Esophagus (tissue), 2 donors: Measurements from ENCODE around the gene GCNT2. TPM values are rescaled to one million over a fixed set of nuclear protein-coding genes. Genes with fewer than 3 reads are reported as not detected.
A peak's percentile ranks its signal among the peaks of the same experiment; 100 is the strongest.
"Not testable (repeated sequence)": the region's sequence is repeated elsewhere in the genome, so short reads cannot be mapped to it uniquely, and the experiment has no call there.

Source experiments
- H3K27ac ChIP-seq, 2 donors: one replicate each; pipeline ENCODE4 v1.5.1; 2013; ENCODE audit warnings: low read depth in 2 of 2, mild to moderate bottlenecking in 2 of 2, inconsistent platforms in 1 of 2, low read length in 1 of 2, moderate library complexity in 1 of 2
- H3K27me3 ChIP-seq, 2 donors: one replicate each; pipeline ENCODE4 v1.6.1; 2013; ENCODE audit warnings: low read length in 2 of 2, control low read depth in 1 of 2, mild to moderate bottlenecking in 1 of 2; ENCODE audit not compliant: insufficient read depth in 2 of 2, control insufficient read depth in 1 of 2
- H3K36me3 ChIP-seq, 2 donors: one replicate each; pipeline ENCODE4 v1.6.1; 2013; ENCODE audit warnings: low read length in 1 of 2; ENCODE audit not compliant: control insufficient read depth in 2 of 2, insufficient read depth in 2 of 2
- H3K4me1 ChIP-seq, 2 donors: one replicate each; pipeline ENCODE4 v1.6.1; 2013; ENCODE audit warnings: low read length in 1 of 2; ENCODE audit not compliant: control insufficient read depth in 2 of 2, insufficient read depth in 2 of 2
- H3K4me3 ChIP-seq, 2 donors: one replicate each; pipeline ENCODE4 v1.5.1; 2013; ENCODE audit warnings: low read length in 2 of 2, mild to moderate bottlenecking in 2 of 2, low read depth in 1 of 2, moderate library complexity in 1 of 2
- H3K9me3 ChIP-seq, 2 donors: one replicate each; pipeline ENCODE4 v1.6.1; 2013; ENCODE audit warnings: mild to moderate bottlenecking in 2 of 2, low read depth in 1 of 2, low read length in 1 of 2, moderate library complexity in 1 of 2; ENCODE audit not compliant: control insufficient read depth in 2 of 2, insufficient read depth in 1 of 2
- WGBS, 2 donors: extraction: QIAGEN DNeasy Blood & Tissue Kit; methylation state at CpG; one replicate each; pipeline ENCODE4 v1.1.7; 2013; 5-methylcytosine and 5-hydroxymethylcytosine counted together
- polyA plus RNA-seq, 2 donors: library from polyadenylated mRNA; stranded (reverse); fragments of 200-250 nt; gene quantifications; one replicate each; pipeline ENCODE4 v1.2.3, GENCODE V29; 2013
- donor health status: healthy with polysubstance abuse.
- donor health status: Bipolar disorder and iron deficiency.

The GCNT2 gene
- polyA plus RNA-seq, 2 donors, result 3.0 to 3.1 TPM

DNA sequence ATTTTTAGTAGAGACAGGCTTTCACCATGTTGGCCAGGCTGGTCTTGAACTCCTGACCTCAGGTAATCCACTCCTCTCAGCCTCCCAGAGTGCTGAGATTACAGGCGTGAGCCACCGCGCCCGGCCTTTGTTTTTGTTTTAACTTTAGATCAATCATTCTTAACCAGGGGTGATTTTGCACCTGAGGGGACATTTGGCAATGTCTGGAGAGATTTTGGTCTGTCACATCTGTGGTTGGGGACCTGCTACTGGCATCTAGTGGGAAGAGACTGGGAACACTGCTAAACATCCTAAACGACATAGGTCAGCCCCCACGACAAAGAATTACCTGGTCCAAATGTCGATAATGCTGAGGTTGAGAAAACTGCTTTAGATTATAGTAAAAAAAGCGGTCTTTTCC, 91.0 kb downstream of the GCNT2 start:
- 86% methylated on average over 8 of the region's 8 CpGs for WGBS, 2 donors

DNA sequence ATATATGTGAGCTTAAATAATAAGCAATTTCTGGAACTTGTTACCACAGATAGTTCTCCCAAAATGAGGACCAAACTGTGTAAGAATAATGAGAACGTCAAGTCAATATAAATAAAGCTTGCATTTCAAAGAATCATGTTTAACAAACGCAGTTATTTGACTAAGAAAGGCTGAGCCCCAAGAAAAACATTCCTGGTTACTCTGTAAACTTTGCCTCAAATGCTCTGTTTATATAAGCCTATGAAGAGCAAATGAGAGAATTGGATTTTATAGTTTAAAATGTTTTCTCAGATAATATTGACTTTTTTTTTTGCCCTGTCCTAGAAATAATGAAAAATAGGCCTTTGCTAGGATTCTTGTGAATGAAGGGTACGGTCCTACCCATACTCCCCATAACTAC, 91.9 kb downstream of the GCNT2 start:
- H3K27ac ChIP-seq, result no peak overlapping the region
- no peak overlapping the region for H3K4me3 ChIP-seq
- H3K4me1 ChIP-seq, result peaks cover 0 to 2% of the 10 kb centered on the region in 2 donors
- peaks cover 0 to 2% of the 10 kb centered on the region in 2 donors for H3K9me3 ChIP-seq
- H3K27me3 ChIP-seq, result no peaks in the 10 kb centered on the region
- no peaks in the 10 kb centered on the region for H3K36me3 ChIP-seq
- WGBS, 2 donors, result 47 to 57% methylated on average over 3 of the region's 3 CpGs

More for the DNA sequence above, 91.0 kb downstream of the GCNT2 start:
- Histone ChIP-seq H3K27ac (peak overlapping the region in 1 of 2 donors; percentile 4), H3K9me3 (peaks cover 0 to 2% of the 10 kb centered on the region in 2 donors), H3K36me3 (no peaks in the 10 kb centered on the region), H3K27me3 (no peaks in the 10 kb centered on the region), H3K4me1 (peaks cover 0 to 2% of the 10 kb centered on the region in 2 donors), H3K4me3 (no peak overlapping the region)

DNA sequence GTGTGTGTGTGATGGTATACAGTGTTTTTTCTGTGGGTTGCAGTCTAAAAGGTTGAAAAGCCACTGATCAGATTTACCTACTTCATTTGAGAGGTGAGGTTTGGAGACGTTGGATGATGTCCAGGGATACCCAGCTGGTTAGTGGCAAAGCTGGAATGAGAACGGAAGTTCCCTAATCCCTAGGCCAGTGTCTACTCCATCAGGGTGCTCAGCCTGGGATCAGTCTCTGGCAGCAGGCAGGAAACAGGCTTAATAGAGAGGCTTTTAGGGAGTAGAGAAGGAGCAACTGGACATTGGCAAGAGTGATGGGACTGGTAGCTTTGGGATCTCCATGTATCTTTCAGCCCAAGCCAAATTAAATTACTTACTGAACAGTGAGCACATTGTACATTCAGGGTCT, 92.6 kb downstream of the GCNT2 start:
- H3K4me3 ChIP-seq, result no peak overlapping the region
- H3K27ac ChIP-seq, result peak overlapping the region in 1 of 2 donors; percentile 31
- no peaks in the 10 kb centered on the region for H3K36me3 ChIP-seq
- peaks cover 0 to 2% of the 10 kb centered on the region in 2 donors for H3K9me3 ChIP-seq
- WGBS, 2 donors, result 34 to 46% methylated on average over 2 of the region's 2 CpGs
- H3K4me1 ChIP-seq, result peaks cover 0 to 2% of the 10 kb centered on the region in 2 donors
- H3K27me3 ChIP-seq, result no peaks in the 10 kb centered on the region

DNA sequence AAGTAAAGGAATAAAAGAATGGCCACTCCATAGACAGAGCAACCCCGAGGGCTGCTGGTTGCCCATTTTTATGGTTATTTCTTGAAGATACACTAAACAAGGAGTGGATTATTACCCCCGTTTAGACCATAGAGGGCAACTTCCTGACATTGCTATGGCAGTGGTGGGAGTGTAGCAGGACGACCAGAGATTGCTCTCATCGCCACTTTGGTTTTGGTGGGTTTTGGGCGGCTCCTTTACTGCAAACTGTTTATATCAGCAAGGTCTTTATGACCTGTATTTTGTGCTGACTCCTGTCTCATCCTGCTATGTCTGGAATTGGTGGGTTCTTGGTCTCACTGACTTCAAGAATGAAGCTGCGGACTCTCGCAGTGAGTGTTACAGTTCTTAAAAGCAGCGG, 94.5 kb downstream of the GCNT2 start:
- no peak overlapping the region for H3K27ac ChIP-seq
- H3K4me3 ChIP-seq, result no peak overlapping the region
- no peaks in the 10 kb centered on the region for H3K36me3 ChIP-seq
- peaks cover 0 to 2% of the 10 kb centered on the region in 2 donors for H3K9me3 ChIP-seq
- peaks cover 0 to 2% of the 10 kb centered on the region in 2 donors for H3K4me1 ChIP-seq
- H3K27me3 ChIP-seq, result no peaks in the 10 kb centered on the region
- WGBS, 2 donors, result 90 to 91% methylated on average over 8 of the region's 8 CpGs

DNA sequence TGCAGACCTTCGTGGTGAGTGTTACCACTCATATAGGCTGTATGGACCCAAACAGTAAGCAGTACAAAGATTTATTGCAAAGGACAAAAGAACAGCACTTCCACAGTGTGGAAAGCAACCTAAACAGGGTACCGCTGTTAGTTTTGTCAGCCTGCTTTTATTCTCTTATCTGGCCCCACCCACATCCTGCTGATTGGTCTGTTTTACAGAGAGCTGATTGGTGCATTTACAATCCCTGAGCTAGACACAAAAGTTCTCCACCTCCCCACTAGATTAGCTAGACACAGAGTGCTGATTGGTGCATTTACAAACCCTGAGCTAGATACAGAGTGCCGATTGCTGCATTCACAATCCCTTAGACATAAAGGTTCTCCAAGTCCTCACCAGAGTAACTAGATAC, 95.1 kb downstream of the GCNT2 start:
- H3K9me3 ChIP-seq, H3K36me3 ChIP-seq, H3K4me3 ChIP-seq, H3K4me1 ChIP-seq, H3K27ac ChIP-seq, H3K27me3 ChIP-seq: not testable (repeated sequence)
- WGBS, 2 donors, result 91 to 96% methylated on average over 3 of the region's 3 CpGs

DNA sequence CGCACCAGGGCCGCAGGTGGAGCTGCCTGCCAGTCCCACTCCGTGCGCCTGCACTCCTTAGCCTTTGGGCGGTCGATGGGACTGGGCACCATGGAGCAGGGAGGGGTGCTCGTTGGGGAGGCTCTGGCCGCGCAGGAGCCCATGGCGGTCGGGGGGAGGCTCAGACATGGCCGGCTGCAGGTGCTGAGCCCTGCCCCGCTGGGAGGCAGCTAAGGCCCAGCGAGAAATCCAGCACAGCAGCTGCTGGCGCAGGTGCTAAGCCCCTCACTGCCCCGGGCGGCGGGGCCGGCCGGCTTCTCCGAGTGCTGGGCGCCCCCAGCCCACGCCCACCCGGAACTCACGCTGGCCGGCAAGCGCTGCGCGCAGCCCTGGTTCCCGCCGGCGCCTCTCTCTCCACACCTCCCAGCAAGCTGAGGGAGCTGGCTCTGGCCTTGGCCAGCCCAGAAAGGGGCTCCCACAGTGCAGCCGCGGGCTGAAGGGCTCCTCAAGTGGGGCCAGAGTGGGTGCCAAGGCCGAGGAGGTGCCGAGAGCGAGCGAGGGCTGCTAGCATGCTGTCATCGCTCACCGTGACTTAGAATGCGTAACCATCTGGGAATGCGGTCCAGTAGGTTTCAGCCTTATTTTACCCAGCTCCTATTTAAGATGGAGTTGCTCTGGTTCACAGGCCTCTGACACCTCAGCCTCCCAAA, 96.0 kb downstream of the GCNT2 start:
- Histone ChIP-seq H3K9me3 (peaks cover 0 to 2% of the 10 kb centered on the region in 2 donors), H3K4me3 (no peak overlapping the region), H3K36me3 (no peaks in the 10 kb centered on the region), H3K4me1 (peaks cover 0 to 2% of the 10 kb centered on the region in 2 donors), H3K27me3 (no peaks in the 10 kb centered on the region), H3K27ac (no peak overlapping the region)
- WGBS, 2 donors, result 97 to 98% methylated on average over 39 to 42 of the region's 42 CpGs

DNA sequence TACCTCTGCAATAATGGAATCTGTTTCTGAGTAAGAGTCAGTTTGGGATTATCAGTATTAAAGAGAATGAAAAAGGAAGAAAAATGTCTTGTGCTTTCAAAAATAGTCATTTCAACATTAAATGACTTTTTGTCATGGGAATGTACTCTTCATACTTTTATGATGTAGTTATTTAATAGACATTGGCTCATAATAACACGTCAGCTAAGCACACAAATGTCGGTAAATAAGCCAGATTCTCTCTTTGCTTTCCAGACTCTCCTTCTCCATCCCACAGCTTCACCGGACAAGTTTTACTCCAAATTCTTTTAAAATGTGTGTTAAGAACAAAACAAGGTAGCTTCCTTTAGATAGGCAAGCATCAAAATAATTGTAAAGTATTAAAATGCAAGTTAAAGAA, 97.3 kb downstream of the GCNT2 start:
- peaks cover 0 to 2% of the 10 kb centered on the region in 2 donors for H3K4me1 ChIP-seq
- no peaks in the 10 kb centered on the region for H3K36me3 ChIP-seq
- peaks cover 0 to 2% of the 10 kb centered on the region in 2 donors for H3K9me3 ChIP-seq
- no peak overlapping the region for H3K27ac ChIP-seq
- no peaks in the 10 kb centered on the region for H3K27me3 ChIP-seq
- no peak overlapping the region for H3K4me3 ChIP-seq
- WGBS, 2 donors, result 72 to 81% methylated on average over 3 of the region's 3 CpGs

DNA sequence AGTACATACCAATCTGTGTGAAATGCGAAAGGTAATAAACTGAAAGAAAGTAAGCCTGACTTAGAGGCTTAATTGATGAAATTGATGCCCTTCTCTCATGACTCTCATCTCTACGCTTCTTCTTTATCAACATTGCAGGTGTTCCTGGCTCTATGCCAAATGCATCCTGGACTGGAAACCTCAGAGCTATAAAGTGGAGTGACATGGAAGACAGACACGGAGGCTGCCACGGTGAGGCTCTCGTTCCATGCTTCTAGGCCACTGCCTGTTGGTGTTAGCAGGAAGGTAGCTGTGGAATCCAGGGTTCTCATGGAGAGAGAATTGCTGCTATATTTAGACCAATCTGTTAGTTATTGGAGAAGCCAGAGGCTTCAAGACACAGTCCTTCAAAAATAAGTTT, 100.1 kb downstream of the GCNT2 start:
- Histone ChIP-seq H3K36me3 (no peaks in the 10 kb centered on the region), H3K9me3 (peaks cover 0 to under 1% of the 10 kb centered on the region in 2 donors), H3K4me1 (no peaks in the 10 kb centered on the region), H3K27me3 (no peaks in the 10 kb centered on the region), H3K27ac (no peak overlapping the region), H3K4me3 (no peak overlapping the region)
- 83 to 92% methylated on average over 5 of the region's 5 CpGs for WGBS, 2 donors

DNA sequence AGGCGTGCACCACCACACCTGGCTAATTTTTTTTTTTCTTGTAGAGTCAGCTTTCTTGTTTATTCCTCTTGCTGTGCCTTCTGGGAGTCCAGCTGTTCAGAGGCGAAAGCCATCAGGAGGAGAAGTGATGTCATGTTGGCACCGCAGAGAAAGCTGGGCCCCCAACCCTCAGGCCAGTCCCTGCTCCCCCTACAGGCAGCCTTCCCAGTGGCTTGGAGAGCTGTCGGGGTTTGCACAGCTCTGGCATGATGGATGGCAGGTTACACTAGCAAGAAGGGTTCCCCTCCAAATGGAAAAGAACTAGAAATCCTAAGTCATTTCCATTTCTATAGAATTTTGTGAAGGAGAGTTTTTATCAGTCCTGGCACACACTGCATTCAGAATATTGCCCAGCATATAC, 100.7 kb downstream of the GCNT2 start:
- WGBS, 2 donors, result 91 to 96% methylated on average over 4 of the region's 4 CpGs
- Histone ChIP-seq H3K36me3 (no peaks in the 10 kb centered on the region), H3K4me3 (no peak overlapping the region)

DNA sequence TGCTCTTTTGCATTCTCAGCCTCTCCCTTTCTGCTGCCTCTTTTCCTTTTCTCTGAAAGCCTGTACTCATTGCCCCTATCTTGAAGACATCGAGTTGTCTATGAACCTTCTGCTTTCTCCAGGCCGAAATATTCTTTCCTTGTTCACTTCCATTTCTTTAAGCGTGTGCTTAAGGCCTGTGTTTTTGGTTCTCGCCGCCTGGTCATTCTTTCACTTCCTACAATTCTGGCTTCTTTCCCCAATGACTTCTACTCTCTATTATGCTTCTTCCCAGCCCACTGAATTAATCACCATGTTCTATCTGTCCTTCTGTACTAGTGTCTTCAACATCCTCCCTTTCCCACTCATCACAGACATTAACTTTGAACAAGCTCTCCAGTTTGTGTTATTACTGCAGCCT, 103.7 kb downstream of the GCNT2 start:
- WGBS, 2 donors, result 94 to 96% methylated on average over 5 of the region's 5 CpGs
- H3K4me3 ChIP-seq, result no peak overlapping the region
- H3K36me3 ChIP-seq, result no peaks in the 10 kb centered on the region

More for the DNA sequence above, 100.7 kb downstream of the GCNT2 start:
- Histone ChIP-seq H3K27ac (no peak overlapping the region), H3K4me1 (no peaks in the 10 kb centered on the region), H3K9me3 (no peaks in the 10 kb centered on the region), H3K27me3 (no peaks in the 10 kb centered on the region)

More for the DNA sequence above, 103.7 kb downstream of the GCNT2 start:
- Histone ChIP-seq H3K27ac (no peak overlapping the region), H3K27me3 (no peaks in the 10 kb centered on the region), H3K4me1 (no peaks in the 10 kb centered on the region), H3K9me3 (no peaks in the 10 kb centered on the region)
